CD4-positive, alpha-beta T cell treated with Interleukin-2 at 100 ng/mL for 4 hours (primary cell): ENCODE data around the gene TBC1D25.
"Not testable (repeated sequence)": the region's sequence is repeated elsewhere in the genome, so short reads cannot be mapped to it uniquely, and the experiment has no call there.

Experiments used
- DNase-seq: peaks from one replicate; pipeline ENCODE4 v3.0.0-alpha.2; 2020; ENCODE audit warnings: low spot score

Gene TBC1D25

DNA sequence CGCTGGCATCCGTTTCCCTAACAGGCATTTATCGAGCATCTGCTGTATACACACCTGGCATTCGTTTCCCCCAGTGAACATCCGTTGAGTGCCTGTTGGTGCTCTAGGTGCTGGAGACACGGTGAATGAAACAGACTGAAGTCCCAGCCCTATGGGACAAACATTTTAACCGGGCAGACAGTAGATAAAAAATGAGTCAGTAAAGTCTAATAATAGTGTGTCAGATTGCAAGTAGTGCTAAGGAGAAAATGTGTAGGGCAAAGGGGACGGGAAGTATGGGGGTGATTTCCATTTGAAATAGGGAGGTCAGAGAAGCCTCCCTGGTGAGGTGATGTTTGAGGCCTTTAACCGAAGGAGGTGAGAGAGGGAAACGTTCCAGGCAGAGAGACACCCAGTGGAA is 23.2 kb upstream of the TBC1D25 start:
- no peak for DNase-seq

DNA sequence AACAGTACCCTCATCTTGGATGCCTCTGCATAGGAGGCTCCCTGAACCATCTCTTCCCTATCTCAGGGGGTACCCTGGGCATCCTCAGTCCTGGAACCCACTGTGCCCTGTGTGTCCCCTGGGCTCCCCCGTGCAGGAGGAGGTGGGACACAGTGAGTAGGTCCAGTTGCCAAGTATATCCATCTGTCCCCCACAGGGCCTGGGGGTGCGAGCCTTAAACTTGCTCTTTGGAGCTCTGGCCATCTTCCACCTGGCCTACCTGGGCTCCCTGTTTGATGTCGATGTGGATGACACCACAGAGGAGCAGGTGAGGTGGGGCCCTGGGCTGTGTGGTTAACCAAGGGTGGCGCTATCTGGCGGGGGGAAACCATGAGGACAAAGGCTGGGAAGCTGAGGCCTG is 22.5 kb upstream of the TBC1D25 start:
- DNase-seq: no peak

DNA sequence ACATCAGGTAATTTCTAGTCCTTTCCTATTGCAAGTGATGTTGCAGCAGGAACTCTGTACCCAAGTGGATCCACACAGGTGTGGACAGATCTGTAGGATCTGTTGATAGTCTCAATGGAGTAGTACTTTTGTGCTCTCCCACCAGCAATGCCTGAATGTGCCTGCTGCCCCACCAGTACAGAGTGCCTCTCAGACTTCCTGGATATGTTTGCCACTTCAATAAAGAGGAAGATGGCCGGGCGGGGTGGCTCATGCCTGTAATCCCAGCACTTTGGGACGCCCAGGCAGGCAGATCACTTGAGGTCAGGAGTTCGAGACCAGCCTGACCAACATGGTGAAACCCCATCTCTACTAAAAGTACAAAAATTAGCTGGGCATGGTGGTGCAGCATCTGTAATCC is 20.0 kb upstream of the TBC1D25 start:
- DNase-seq: not testable (repeated sequence)

DNA sequence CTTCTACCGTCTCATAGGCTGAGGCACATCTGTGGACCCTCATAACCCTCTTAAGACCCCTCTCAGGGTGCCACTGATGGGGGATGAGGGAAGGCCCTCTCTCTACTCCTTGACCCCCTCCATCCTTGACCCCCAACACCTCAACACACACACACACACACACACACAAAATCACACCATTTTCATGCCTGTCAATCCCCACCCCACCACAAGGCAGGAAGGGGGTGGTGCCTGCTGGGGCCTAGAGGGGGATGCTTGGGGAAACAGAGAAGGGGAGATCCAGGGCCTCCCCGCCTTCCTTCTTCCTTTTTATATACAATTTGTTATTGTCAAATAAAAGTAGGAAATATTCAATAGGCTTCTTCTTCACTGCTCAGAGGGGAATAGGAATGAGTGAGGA is 19.1 kb upstream of the TBC1D25 start:
- no peak for DNase-seq

DNA sequence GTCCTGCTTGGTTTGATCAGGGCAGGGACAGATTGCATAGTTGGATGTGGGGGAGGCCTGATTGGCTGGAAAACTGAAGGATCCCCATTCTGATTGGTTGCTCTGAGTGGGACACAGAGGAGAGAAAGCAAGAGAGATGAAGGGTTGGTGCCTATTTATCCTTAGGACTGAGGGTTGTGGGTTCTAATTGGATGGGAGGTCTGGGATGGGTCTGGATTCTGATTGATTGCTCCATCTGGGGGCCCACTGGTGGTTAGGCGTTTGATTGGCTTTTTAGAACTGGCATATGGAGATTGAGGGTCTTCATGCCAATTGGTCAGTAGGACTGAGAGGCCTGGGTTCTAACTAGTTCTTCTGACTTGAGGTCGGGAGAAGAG is 18.6 kb upstream of the TBC1D25 start:
- DNase-seq: no peak

DNA sequence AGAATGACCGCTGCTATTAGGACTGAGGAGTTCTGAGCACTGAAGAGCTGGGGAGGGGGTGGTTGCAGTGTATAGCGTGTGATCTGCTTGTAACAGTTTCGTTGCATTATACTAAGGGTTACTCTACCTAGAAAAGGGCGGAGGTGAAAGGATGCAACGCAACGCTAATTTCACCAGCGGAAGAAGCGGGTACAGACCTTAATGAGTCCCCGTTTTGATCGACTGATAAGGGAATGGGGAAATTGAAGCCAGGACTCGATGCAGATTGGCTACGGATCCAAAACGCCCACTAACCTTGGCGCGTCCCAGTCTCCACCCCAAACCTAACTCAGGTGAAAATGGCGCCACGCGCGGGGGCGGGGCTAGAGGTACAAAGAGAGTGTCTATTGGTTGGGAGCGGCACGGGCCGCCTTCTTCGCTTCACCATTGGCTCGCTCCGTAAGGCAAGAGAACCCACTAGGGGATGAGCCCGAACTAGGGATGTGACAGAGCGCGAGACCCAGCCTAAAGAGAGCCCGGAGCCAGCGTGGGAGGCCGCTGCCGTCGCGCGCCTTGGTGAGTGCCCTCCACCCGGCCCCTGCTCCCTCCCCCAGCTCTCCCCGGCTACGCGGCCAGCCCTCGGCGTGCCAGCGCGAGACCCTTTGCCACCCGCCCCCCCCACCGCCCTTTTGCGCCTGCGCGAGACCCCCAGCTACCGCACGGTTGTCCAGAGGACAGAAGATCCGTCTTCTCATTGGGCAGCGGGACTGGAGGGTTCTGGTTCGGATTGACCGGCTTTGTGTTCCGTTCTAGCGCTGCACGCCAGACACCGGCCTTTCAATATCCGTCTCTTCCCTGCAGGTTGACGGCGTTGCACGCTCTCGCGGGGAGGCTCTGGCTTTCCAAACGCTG is 17.9 kb upstream of the TBC1D25 start, which contains the start of gene EBP:
EBP (plus strand) TSS at position 456 of the 891 bp plus-strand sequence. CDS start 1,964 bp downstream, outside the sequence.
- peak; percentile 96 for DNase-seq

DNA sequence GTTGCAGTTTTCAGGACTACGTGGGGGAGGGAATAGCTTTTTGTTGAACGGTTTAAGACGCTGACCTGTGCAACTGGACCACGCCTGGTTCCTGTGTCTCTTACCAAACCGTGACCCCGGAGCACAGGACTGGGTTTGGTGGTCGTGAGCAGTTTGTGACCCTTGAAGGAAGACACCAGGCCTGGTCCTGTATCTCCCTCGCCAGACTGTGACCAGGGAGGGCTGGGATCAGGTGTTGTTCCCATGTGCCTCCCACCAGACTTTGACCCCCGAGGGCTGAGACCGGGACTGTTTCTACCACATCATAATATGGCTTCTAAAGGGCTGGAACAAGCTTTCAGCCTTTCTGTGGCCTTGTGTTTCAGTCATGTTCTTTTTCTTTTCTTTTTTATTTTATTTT is 17.2 kb upstream of the TBC1D25 start:
- DNase-seq: no peak

DNA sequence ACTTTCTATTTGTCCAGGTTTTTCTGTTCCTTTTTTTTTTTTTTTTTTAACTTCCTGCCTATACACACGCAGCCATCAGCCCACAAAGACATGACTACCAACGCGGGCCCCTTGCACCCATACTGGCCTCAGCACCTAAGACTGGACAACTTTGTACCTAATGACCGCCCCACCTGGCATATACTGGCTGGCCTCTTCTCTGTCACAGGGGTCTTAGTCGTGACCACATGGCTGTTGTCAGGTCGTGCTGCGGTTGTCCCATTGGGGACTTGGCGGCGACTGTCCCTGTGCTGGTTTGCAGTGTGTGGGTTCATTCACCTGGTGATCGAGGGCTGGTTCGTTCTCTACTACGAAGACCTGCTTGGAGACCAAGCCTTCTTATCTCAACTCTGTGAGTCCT is 15.8 kb upstream of the TBC1D25 start:
- no peak for DNase-seq

DNA sequence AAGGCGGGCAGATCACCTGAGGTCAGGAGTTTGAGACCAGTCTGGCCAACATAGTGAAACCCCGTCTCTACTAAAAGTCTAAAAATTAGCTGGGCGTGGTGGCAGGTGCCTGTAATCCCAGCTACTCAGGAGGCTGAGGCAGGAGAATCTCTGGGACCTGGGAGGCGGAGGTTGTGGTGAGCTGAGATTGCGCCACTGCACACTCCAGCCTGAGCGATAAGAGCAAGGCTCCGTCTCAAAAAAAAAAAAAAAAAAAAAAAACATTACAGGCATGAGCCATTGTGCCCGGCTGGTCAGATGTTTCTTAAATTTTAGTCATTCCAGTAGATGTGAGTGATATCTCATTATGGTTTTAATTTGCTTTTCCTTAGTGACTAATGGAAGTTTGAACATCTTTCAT is 13.7 kb upstream of the TBC1D25 start:
- DNase-seq: not testable (repeated sequence)

DNA sequence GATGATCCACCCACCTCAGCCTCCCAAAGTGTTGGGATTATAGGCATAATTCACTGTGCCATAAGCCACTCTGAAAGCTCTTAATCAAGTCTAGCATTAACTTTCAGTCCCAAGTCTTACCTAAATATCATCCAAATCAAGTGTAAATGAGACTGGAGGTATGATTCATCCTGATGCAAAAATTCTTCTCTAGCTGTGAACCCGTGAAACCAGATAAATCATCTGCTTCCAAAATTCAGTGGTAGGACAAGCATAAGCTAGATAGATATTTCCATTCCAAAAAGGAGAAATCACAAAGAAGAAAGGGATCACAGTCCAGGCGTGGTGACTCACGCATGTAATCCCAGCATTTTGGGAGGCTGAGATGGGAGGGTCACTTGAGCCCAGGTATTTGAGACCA is 8.8 kb upstream of the TBC1D25 start:
- no peak for DNase-seq

DNA sequence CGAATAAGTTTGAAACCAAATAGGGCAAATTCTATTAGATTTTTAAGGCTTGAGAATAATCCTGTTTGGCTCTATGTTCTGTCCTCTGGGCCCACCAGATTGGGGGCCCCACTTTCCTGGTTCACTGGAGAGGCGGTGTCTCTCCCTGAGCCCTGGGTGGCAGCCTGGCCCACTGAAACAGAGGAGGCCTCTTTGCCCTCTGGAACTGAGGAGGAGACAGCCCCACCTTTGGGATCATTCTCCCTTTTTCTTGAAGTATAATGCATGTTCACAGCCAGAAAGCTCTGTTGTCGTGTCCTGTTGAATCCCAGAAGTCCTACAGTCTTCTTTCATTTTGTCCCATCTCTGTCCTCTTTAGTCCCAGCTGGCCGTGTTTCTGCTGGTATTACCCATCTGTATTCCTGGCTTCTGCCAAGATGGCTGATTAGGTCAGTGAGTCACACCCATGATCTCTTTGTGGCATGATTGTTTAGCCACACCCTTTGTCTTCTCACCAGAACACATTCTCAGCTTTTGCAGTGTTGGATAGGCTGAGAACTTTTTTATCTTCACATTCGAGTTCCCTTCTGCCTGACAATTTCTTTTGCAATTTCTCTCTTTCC is 8.1 kb upstream of the TBC1D25 start:
- DNase-seq: peak; percentile 49

DNA sequence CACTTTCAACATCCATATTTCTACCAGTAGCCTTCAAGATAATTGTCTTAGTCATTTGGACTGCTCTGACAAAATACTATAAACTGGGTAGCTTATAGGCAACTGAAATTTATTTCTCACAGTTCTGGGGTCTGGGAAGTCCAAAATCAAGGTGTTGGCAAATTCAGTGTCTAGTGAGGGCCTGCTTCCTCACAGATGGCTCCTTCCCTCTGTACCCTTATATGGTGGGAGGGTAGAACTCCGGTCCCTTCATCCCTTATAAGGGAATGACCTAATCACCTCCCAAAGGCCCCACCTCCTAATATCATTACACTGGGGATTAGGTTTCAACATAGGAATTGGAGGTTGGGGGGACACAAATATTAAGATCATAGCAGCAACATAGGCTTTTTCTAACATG is 7.4 kb upstream of the TBC1D25 start:
- DNase-seq: no peak

DNA sequence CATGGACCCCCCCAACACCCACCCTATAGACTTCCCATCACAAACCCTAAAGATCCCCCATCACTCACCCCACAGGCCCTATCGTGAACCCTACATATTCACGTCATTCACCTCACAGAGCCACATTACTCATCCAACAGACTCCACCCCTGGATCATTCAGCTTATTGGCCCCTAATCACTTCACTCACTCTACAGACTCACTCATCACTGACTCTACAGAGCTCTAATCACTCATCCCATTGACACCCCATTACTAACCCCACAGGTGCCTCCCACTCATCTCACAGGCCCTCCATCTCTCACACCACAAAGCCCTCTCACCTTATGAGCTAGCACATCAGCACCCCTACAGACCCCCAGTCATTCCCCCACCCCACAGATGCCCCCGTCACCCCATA is 6.3 kb upstream of the TBC1D25 start:
- no peak for DNase-seq

DNA sequence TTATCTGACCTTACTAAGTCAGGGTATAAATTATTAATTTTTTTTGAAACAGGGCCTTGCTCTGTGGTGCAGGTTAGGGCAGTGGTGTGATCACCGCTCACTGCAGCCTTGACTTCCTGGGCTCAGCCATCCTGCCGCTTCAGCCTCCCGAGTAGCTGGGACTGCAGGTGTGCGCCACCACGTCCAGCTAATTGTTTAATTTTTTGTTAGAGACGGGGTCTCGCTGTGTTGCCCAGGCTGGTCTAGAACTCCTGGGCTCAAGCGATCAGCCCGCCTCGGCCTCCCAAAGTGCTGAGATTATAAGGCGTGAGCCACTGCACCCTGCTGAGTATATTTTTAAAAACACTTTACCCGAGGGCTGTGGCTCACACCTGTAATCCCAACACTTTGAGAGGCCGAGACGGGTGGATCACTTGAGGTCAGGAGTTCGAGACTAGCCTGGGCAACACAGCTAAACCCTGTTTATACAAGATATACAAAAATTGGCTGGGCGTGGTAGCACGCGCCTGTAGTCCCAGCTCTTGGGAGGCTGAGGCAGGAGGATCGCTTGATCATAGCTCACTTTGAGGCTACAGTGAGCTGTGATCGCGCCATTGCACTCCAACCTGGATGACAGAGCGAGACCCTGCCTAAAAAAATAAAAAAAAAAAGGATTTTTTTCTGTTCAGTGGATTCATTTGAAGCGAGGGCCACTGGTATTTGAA is 721 bp upstream of the TBC1D25 start:
- no peak for DNase-seq

DNA sequence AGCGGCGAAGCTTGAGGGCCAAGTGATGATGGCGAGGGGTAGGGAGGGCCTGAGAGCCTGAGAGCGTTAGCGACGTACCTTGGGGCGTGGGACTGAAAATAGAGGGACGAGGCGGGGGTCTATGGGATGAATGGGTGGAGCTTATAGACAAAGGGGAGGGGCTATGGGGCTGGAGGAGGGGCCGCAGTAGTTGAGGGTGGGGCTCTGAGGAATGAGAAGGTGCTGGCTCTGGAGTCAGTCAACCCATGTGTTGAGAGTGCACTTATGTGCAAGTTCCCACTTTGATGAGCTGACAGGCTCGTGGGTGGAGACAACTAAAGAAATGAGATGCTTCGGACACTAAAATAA is 488 bp downstream of the TBC1D25 start:
- peak; percentile 67 for DNase-seq

DNA sequence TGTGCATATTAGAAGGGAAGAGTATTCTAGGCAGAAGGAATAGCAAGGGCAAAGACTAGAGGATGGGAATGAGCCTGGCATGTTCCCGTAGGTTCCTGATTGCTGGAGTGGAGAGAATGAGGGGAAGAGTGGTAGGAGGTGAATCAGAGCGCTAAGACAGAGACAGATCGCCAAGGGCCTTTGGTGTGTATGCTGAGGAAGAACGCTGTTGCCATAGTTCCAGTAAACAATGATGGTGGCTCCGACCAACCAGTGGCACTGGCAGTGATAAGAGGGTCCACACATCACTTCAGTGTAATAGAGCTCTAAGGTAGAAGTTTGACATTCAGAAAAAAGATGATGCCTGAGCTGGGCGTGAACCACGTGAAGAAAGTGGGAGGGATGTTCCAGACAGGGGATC is 966 bp downstream of the TBC1D25 start:
- no peak for DNase-seq

DNA sequence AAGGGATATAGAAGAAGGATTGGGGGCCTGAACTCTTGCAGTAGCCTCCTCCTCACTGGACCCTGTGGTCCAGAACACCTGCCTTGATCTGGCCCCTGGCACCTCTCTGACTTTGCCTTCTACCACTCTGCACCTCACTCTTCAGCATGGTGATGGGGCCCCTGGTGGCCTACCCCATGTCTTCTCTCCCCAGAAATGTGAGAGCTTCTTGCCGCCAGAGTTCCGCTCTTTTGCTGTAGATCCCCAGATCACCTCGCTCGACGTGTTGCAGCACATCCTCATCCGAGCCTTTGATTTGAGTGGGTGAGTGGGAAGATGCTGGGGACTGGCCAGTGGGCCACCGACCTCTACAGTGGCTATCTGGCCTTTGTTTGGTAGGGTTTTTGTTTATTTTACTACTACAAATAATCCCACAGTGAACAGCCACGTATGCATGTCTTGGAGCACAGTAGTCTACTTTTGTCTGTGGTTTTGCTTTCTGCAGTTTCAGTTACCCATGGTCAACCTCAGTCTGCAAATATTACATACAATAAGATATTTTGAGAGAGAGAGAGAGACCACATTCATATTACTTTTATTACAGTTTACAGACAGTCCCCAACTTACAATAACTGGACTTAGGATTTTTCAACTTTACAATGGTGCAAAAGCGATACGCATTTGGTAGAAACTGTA is 1.8 kb downstream of the TBC1D25 start:
- DNase-seq: no peak

DNA sequence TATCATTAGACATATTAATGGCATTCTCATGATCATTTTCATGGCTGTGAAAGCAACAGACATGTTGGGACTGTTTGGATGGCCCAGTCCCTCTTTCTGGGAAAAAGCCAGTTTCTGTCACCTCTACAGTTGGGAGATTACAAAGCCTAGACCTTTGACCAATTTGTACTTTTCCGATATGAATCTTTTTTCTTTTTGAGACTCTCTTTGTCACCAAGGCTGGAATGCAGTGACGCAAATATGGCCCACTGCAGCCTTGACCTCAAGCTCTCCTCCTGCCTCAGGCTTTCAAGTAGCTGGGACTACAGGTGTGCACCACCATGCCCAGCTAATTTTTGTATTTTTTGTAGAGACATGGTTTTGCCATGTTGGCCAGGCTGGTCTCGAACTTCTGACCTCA is 9.4 kb downstream of the TBC1D25 start:
- DNase-seq: no peak

DNA sequence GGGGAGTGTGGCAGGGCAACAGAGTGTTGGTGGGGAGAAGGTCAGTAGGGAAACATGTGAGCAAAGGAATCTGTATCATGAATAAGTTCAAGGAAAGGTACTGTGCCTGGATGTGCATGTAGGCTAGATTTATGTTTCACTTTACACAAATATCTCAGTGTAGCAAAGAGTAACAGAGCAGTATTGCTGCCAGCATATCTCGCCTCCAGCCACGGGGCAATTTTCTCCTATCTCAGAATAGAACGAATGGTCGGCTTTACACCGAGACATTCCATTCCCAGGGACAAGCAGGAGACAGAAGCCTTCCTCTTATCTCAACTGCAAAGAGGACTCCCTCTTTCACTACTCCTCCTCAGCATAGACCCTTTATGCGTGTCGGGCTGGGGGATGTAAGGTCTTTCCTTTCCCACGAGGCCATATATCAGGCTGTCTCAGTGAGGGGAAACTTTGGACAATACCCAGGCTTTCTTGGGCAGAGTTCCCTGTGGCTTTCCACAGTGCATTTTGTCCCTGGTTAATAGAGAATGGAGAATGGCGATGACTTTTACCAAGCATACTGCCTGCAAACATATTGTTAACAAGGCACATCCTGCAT is 16.3 kb downstream of the TBC1D25 start:
- DNase-seq: not testable (repeated sequence)

DNA sequence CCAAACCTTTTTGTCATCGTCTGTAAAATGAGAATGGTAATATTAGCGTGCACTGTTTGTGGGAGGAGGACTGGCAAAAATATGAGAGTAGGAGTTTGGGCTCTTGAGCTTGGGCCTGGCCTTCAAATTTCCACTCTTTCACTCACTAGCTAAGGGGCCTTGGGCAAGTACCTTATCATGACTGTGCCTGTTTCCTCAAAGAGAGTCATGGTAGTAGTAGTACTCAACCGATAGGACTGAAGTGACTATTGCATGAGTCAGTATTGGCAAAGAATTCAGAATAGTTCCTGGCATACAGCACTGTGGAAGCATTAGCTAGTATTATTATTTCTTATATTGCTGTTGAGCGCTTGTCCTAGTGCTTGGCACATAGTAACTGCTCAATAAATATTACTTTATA is 18.8 kb downstream of the TBC1D25 start:
- DNase-seq: no peak

DNA sequence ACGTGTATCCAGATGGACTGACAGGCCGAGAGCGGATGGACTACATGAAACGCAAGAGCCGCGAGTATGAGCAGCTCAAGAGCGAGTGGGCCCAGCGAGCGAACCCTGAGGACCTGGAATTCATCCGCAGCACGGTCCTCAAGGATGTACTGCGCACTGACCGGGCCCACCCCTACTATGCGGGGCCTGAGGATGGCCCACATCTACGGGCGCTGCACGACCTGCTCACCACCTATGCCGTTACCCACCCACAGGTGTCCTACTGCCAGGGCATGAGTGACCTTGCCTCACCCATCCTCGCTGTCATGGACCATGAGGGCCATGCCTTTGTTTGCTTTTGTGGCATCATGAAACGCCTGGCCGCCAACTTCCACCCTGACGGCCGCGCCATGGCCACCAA is 20.1 kb downstream of the TBC1D25 start:
- DNase-seq: no peak

DNA sequence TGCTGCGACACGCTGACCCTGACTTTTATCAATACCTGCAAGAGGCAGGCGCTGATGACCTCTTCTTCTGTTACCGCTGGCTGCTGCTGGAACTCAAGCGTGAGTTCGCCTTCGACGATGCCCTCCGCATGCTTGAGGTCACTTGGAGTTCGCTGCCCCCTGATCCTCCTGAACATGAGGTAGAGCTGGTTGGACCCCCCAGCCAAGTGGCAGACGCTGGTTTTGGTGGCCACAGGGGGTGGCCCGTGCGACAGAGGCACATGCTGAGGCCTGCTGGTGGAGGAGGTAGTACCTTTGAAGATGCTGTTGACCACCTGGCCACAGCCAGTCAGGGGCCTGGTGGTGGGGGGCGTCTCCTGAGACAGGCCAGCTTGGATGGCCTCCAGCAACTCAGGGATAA is 20.5 kb downstream of the TBC1D25 start:
- DNase-seq: no peak
